Prostate gland (tissue), 2 donors: ENCODE results near the gene NID1.

Experiments used
- POLR2A ChIP-seq: fragments of 450-650 bp; IDR thresholded peaks from one replicate; pipeline ENCODE4 v1.6.1; 2016; ENCODE audit warnings: antibody characterized with exemption, mild to moderate bottlenecking
- TF ChIP-seq, protein P1 (sequence below), 4 experiments: fragments of 200-600 bp in 2 of 4; fragments of 450-650 bp in 2 of 4; sonication (generic) in 2 of 4; IDR thresholded peaks; 1 replicate in 3 of 4; 2 replicates in 1 of 4; pipeline ENCODE4 v1.5.1; 2016 to 2019; ENCODE audit warnings: antibody characterized with exemption in 4 of 4, mild to moderate bottlenecking in 2 of 4, moderate library complexity in 2 of 4

DNA sequence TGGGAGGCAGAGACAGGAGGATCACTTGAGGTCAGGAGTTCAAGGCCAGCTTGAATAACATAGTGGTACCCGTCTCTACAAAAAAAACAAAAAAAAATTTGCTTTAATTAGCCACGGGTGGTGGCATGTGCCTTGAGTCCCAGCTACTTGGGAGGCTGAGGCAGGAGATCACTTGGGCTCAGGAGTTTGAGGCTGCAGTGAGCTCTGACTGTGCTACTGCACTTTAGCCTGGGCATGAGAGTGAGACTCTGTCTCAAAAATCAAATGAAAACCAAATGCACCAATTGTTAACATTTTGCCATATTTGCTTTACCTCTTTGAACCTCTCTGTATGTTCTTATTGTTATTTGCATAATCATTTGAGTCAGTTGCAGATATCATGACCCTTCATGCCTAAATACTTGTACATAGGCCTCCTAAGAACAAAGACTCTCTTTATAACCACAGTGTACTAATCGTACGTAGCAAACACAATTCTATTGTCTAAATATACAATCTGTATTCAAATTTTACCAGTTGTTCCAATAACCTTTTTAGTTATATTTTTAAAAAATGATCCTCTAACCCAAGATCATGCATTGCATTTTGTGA lies 8.5 kb upstream of the NID1 start:
- TF ChIP-seq, protein P1, sequence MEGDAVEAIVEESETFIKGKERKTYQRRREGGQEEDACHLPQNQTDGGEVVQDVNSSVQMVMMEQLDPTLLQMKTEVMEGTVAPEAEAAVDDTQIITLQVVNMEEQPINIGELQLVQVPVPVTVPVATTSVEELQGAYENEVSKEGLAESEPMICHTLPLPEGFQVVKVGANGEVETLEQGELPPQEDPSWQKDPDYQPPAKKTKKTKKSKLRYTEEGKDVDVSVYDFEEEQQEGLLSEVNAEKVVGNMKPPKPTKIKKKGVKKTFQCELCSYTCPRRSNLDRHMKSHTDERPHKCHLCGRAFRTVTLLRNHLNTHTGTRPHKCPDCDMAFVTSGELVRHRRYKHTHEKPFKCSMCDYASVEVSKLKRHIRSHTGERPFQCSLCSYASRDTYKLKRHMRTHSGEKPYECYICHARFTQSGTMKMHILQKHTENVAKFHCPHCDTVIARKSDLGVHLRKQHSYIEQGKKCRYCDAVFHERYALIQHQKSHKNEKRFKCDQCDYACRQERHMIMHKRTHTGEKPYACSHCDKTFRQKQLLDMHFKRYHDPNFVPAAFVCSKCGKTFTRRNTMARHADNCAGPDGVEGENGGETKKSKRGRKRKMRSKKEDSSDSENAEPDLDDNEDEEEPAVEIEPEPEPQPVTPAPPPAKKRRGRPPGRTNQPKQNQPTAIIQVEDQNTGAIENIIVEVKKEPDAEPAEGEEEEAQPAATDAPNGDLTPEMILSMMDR (IDR thresholded peaks at IDR 0.05) = no peak
- TF ChIP-seq POLR2A = no peak
